Measurements from ENCODE around the gene GALNT9.

Gene GALNT9

GRCh38 chr12:132325733-132326130 lies 3.7 kb downstream of the GALNT9 start:
- DNase-seq, result no peak

GRCh38 chr12:132324841-132325732 lies 4.3 kb downstream of the GALNT9 start:
- no peak for DNase-seq

GRCh38 chr12:132324173-132324572 lies 5.2 kb downstream of the GALNT9 start:
- no peak for DNase-seq

DNA sequence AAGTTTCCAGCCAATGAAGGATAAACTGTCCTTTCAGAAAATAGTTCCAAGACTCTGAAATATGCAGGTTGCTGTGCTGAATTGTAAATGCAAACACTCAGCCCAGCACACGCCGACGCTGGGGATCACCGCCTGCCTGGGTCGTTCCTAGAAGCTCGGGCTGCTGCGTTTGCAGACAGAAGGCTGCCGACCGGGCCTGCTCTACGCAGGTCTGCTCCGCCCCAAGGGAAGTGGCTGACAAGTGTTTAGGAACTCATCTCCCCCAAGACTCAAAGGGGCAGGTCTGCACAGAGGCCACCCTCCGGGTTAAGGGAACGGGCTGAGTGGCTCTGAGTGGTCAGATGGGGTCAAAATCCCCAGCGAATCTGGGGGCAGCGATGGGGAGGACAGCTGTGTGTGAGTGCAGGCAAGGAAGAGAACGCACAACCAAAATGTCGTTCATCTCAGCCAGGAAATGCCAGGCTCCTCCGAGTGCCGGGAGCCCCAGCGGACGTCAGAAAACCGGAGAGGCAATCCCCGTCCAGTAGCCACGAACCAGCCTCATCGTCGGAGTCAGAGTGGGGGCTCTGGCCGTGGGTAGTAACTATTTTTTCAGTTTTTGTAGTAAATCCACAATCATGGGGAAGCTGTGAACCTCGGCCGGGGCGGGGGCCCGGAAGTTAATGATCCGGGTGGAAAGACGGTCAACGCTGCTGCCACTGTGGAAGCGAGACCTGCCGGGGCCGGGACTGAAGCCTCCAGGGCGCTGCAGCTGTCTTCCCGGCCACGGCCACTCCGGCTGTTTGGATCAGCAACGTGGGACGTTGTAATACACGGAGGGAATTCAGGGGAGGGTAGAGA lies 6.0 kb downstream of the GALNT9 start:
- no peak for DNase-seq

DNA sequence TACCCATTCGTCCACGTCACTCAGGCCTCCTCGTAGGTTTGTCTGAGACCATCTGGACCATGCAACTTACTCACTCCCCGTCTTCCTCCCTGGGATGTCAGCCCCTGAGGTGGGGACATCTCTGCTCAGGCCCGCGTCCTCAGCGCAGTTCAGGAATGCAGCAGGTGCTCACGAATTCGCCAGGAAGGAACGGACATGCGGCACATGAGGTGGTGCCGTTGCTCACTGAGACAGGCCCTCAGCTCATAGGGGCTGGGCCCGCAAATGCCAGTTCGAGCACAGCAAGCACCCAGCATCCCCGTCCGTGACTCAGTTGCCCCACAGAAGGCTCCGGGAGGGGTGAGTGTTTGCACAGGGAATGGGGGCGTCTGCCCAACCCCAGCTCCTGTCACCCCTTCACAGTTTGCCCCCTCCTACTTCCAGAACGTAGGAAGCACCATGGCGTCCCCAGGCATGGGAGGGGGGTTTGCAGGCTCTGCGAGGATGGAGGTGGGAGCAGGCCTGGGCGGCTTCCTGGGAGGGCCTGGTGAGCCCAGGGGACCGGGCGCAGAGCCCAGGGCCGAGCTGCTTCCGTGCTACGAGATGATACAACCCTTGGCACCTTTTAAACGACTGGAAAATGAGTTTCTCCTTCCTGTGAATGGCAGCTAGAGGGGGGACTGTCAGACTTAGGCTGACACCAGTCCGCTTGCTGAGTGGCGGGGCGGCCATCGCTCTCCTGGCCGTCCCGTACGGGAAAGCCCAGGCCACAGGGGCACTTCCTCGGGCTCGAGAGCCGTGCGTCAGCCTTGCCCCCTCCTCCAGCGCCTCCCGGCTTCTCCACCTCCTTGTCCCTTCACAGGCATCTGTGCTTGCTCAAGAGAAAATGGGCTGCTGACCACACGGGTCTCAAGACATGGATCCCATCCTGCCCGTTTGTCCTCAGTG lies 6.9 kb downstream of the GALNT9 start:
- no peak for DNase-seq

GRCh38 chr12:132321321-132322118 lies 7.9 kb downstream of the GALNT9 start:
- no peak for DNase-seq

GRCh38 chr12:132320767-132321211 lies 8.6 kb downstream of the GALNT9 start:
- DNase-seq, result no peak

DNA sequence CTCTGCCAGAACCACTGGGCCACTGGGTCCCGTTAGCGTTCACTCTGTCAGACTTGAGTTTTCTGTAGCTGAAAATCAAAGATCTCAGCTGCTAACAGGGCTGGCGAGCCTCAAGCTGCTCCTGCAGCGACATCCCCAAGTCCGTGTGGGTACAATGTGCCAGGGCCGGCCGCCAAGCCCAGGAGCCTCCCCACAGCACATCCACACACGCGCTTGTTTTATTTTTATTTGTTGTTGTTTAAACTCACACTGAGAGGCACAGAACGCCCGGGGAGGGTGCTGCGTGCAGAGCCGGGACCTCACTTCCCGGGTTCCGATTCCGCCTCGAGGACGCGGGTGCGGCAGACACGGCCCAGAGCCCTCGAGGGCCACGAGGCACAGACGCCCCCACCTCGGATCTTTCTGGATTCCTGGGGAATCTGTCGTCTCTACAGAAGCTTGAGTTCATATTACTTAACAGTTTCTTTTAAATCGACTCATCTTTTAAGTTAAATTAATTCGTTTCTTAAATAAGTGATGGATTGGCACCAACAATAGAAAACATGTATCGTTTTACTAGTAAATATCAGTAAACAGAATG lies 9.3 kb downstream of the GALNT9 start:
- DNase-seq, result no peak

DNA sequence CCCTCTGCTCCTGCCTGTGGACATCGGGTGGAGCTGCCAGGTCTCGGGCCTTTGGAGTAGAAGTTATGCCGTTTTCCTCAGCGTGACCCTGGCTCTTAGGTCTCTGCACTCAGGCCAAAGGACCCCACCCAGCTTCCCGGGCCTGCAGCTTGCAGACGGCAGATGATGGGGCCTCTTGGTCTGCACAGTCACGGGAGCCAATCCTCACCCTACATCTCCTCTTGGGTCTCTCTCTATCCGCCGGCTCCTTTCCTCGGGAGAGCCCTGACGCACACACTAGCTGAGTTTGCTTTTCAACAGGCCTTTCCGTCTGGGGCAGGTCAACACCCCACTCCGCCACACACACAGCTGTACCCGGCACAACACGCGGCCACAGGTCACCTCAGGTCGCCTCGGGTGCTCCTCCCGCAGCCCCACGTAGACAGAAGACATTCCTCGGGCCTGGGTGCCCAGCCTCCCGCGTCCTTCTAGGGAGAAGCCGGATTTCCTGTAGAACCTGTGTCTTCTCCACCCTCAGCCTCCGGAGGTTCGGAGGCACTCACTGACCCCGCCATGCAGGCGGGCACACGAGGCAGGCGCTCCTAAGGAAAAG lies 9.9 kb downstream of the GALNT9 start:
- DNase-seq, result no peak

GRCh38 chr12:132318618-132319033 lies 10.8 kb downstream of the GALNT9 start:
- no peak for DNase-seq

DNA sequence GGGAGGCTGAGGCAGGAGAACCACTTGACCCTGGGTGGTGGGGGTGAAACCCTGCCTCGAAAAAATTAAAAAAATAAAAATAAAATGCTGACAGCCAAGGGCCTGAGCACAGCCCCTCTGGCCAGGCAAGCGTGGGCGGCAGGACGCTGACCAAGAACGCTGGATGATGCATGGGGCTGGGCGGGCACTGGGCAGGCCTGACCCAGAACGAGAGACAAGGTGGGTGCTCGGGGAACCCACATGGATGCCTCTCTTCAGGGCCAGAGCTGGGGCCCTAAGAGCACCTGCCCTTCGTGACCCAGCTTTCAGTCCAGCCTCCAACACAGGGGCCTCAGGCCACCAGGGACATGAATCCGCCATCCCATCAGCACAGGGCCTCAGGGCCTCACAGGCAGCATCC lies 11.3 kb downstream of the GALNT9 start:
- no peak for DNase-seq

GRCh38 chr12:132317233-132317938 lies 12.0 kb downstream of the GALNT9 start:
- DNase-seq, result no peak

DNA sequence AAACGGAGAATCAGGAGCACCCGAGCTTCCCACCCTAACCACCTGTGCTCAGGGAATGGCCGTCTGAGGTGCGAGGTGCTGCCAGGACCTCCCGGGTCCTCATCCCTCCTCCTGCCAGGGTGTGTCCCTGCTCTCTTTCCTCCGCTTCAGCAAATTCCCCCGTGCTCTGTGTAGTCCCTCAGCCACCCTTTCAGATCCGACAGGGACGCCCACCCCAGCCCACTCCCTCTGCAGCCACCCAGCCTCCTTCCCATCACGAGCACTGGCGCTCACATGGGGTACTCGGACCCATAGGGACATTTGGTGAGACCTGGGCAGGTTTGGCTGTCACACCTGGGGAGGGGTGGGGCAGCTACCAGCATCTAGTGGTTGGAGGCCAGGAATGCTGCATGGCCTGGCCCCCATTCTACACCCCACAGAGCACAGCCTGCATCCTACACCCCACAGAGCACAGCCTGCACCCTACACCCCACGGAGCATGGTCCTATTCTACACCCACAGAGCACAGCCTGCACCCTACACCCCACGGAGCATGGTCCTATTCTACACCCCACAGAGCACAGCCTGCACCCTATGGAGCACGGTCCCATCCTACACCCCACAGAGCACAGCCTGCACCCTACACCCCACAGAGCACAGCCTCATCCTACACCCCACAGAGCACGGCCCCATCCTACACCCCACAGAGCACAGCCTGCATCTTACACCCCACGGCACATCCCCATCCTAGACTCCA lies 12.7 kb downstream of the GALNT9 start:
- no peak for DNase-seq

- DNase-seq, result no peak
These were observed 13.4 kb downstream of the GALNT9 start for GRCh38 chr12:132315951-132316350.

- no peak for DNase-seq
These were observed 13.9 kb downstream of the GALNT9 start for GRCh38 chr12:132315507-132315906.

DNA sequence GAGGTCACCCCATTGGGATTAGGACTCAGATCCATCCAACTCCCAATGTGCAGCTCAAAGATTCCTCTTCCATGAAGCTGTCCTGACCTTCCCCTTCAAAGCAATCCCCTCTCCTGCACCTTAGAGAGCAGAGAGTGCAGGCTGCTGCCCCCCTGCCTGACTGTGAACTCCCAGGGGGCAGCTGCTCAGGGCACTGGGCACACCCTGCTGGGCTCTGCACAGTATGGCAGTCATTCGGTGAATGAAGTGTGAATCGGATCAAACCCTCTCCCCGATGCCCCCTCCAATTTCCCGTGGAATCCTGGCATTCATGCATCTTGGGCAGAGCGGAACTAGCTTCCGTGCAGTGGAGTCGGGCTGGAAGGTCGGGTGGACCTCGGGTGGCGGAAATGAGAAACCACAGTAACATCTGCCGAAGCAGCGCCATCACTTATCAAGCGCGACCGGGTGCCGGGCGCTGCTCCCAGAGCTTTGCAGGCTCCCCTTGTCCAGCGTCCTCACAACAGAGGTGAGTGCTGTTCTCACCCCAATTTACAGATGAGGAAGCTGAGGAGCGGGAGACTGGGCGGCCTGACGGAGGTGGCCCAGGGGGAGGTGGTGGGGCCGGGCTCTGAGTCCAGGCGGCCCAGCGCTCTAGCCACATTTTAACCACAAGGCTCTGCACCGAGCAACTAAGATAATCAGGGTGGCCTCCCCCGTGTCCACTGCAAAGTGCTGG lies 14.7 kb downstream of the GALNT9 start:
- DNase-seq, result no peak

GRCh38 chr12:132314035-132314434 lies 15.4 kb downstream of the GALNT9 start:
- no peak for DNase-seq

GRCh38 chr12:132313182-132313581 lies 16.2 kb downstream of the GALNT9 start:
- no peak for DNase-seq

- DNase-seq, result no peak
These were observed 16.9 kb downstream of the GALNT9 start for GRCh38 chr12:132312516-132312915.

All from NCI-H2029 (cell line).